HL-60 (cell line): ENCODE data around the gene VWA2.

ENCODE experiments used
- DNase-seq, 2 experiments: peaks; one replicate each; pipeline ENCODE4 v3.0.0-alpha.2; 2010 to 2020; ENCODE audit warnings: low read depth in 1 of 2, low spot score in 1 of 2
- H3K27ac ChIP-seq: fragments of 250-450 bp; sonication (Bioruptor Pico); replicated peaks from 2 replicates; pipeline ENCODE4 v1.5.1; 2020; ENCODE audit warnings: mild to moderate bottlenecking, moderate library complexity
- H3K27me3 ChIP-seq: fragments of 250-450 bp; sonication (Bioruptor Pico); 2 replicates; pipeline ENCODE4 v1.5.1; 2021; ENCODE audit warnings: mild to moderate bottlenecking, moderate library complexity; ENCODE audit not compliant: insufficient read depth, poor library complexity, severe bottlenecking
- H3K4me3 ChIP-seq: replicated peaks from 2 replicates; pipeline ENCODE4 v1.5.1; 2011; ENCODE audit warnings: mild to moderate bottlenecking, control low read depth, low read length; ENCODE audit not compliant: insufficient read depth
- CTCF ChIP-seq: IDR thresholded peaks from one replicate; pipeline ENCODE4 v1.5.1; 2011; ENCODE audit warnings: low read length, control low read depth, inconsistent platforms; ENCODE audit not compliant: insufficient read depth
- GABPA ChIP-seq: IDR thresholded peaks from 2 replicates; pipeline ENCODE4 v1.6.1; 2012; ENCODE audit warnings: low read depth
- POLR2AphosphoS5 ChIP-seq: IDR thresholded peaks from 2 replicates; pipeline ENCODE4 v1.6.1; 2012; ENCODE audit warnings: low read depth
- REST ChIP-seq: IDR thresholded peaks from 2 replicates; pipeline ENCODE4 v1.6.1; 2012; ENCODE audit warnings: low read depth; ENCODE audit not compliant: insufficient replicate concordance
- SPI1 ChIP-seq: IDR thresholded peaks from 2 replicates; pipeline ENCODE4 v1.6.1; 2012; ENCODE audit warnings: low read depth, mild to moderate bottlenecking, borderline replicate concordance

The VWA2 gene

GRCh38 chr10:114252883-114253282 is 13.8 kb downstream of the VWA2 start:
- no peaks in the 10 kb centered on the region for H3K27me3 ChIP-seq
- no peak overlapping the region for H3K27ac ChIP-seq
- H3K4me3 ChIP-seq: no peak overlapping the region
- TF ChIP-seq SPI1 (no peak), GABPA (no peak), REST (no peak), POLR2AphosphoS5 (no peak), CTCF (no peak)
- DNase-seq: no peak

- Histone ChIP-seq H3K27me3 (no peaks in the 10 kb centered on the region), H3K4me3 (no peak overlapping the region), H3K27ac (no peak overlapping the region)
- TF ChIP-seq SPI1: no peak
- TF ChIP-seq GABPA: no peak
- TF ChIP-seq CTCF: no peak
- TF ChIP-seq POLR2AphosphoS5: no peak
- TF ChIP-seq REST: no peak
- DNase-seq: no peak
These were observed 16.2 kb downstream of the VWA2 start for GRCh38 chr10:114255227-114255626.

GRCh38 chr10:114256008-114256765 is 17.1 kb downstream of the VWA2 start:
- Histone ChIP-seq H3K27me3 (no peaks in the 10 kb centered on the region), H3K4me3 (no peak overlapping the region), H3K27ac (no peak overlapping the region)
- no peak for DNase-seq
- no peak for TF ChIP-seq GABPA
- no peak for TF ChIP-seq REST
- TF ChIP-seq CTCF: no peak
- no peak for TF ChIP-seq SPI1
- no peak for TF ChIP-seq POLR2AphosphoS5
